GM21619 (cell line): Measurements from ENCODE around the gene CAST.
"Not testable (repeated sequence)": the region's sequence is repeated elsewhere in the genome, so short reads cannot be mapped to it uniquely, and the experiment has no call there.

Source experiments
- ATAC-seq: cut with Tn5 transposase; IDR thresholded peaks from one replicate; pipeline ENCODE4 v1.9.1; 2021; ENCODE audit not compliant: unreplicated experiment

Gene CAST

GRCh38 chr5:96775689-96776088 lies 113.5 kb downstream of the CAST start:
- no peak for ATAC-seq

DNA sequence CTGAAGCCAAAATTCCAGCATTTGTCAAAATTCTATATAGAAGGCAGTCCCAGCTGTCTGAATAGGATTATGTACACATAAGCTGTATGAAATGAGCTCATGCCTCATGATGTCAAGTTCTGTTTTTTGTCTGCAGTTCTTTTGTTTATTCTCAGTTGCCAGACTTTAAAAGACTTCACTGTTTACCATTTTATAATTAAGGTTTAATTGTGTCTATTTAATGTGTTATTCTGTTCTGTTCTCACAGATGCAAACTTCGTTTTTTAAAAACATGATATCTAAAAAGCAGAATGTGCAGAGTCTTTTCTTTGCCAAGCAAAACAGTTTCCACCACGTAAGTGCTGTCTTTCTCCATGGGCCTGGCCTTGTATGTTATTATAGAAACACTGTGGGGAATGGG lies 114.4 kb downstream of the CAST start:
- ATAC-seq = no peak

GRCh38 chr5:96778409-96778808 lies 116.2 kb downstream of the CAST start:
- no peak for ATAC-seq

- ATAC-seq = no peak
These were observed 118.5 kb downstream of the CAST start for GRCh38 chr5:96780626-96781025.

GRCh38 chr5:96781031-96781971 lies 119.1 kb downstream of the CAST start:
- no peak for ATAC-seq

GRCh38 chr5:96783326-96783725 lies 121.2 kb downstream of the CAST start:
- ATAC-seq = no peak

DNA sequence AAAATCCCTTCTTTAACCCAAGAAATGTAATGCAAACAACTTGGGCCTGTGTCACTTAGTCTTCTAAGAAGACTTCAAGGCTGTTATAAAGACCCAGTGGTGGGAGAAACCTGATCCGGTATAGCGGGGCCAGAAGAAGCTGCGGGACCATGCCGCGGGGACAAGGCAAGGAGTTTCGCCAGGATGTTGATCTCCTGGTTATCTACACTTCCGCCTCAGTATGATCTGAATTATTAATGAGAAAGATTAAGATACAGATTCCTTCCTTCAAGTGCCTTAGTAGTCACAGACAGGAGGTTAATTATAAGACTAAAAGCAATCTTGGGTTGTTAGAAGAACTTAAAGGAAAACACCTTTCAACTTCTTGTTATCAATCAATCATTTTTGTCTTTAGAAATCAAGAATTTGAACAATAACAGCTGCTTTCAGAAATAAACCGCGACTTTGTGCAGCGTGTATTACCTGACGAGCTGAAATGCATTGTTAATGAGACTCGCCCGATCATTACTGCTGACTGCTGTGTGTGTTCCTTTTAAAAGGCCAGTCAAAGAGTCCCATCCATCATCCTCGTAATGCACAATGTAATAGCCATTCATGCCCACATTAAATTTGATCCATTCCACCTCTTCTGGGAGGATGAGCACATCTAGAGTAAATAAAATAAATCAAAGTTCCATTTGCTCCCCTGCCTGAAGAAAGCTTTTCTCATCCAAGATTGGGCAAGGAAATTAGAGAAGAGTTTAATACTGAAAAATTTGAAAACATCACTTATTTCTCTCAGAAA lies 123.3 kb downstream of the CAST start:
- no peak for ATAC-seq

DNA sequence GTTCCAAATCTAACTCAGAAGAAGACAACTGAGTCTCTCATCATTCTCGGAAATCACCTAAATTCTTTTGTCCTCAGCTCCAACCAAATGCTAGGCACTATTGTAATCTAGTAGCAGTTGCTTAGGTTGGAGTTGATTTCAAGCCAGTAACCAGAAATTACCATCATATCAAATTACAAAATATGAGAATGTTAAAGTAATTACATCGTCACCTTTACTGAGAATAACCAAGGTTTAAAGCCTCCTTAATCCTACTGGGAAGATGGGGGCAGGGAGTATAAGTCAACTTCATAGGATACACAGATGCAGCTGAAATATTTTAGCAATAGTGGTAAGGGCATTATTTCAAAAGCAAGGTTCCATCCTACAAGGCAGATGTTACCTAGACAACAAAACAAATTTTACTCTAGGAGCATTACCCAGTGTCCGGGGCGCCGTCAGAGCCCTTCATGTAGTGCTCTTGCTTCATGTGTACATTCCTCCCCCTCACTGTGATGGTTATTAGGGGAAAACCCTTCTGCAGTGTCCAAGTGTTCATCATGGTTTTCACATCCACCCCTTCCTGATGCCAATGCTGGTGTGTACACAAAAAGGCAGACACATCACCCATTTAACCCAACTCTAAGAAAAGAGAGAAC lies 126.1 kb downstream of the CAST start:
- no peak for ATAC-seq

- no peak for ATAC-seq
These were observed 127.7 kb downstream of the CAST start for GRCh38 chr5:96789794-96790330.

DNA sequence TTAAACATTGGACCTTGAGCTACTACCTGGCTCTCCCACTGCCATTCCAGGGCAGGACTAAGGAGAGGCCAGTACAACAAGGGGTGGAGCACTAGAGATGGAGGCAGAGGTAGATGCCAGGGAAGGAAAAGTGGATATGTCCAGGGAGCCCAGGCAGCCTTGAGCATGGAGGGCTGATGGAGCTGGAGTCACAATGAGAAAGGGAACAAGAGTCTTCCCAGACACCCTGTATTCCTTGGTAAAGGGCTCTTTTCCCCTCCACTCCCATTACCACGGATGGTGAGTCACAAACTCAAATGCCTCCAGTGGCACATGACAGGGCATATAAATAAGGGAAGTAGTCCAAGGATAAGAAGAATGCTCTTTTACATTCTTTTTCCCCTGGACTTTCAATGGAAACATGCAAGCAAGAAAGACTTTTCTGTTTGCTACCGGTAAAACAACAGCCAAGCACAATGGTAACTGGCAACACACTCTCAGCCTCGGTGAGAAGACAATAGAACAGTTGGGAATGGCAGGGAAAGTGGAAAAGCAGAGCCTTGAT lies 128.9 kb downstream of the CAST start:
- ATAC-seq = no peak

DNA sequence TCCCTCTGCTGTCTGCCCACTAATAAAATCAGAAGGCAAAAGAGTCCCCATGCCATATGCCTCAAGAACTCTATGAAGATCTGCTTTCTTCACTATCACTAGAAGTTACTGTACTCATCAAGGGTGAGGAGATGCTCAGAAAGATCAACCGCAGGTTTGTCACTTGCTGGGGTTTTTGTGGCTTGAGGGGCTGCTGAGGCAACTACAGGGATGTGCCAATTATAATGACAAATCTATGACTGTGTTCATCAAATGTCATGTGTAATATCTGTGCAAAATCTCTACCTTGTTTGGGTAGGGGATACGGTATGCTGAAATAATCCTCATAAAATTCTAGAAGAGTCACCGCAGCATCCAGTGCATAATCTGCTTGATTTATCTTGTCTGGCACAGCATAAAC lies 132.6 kb downstream of the CAST start:
- ATAC-seq = no peak

- no peak for ATAC-seq
These were observed 133.4 kb downstream of the CAST start for GRCh38 chr5:96795626-96796025.

DNA sequence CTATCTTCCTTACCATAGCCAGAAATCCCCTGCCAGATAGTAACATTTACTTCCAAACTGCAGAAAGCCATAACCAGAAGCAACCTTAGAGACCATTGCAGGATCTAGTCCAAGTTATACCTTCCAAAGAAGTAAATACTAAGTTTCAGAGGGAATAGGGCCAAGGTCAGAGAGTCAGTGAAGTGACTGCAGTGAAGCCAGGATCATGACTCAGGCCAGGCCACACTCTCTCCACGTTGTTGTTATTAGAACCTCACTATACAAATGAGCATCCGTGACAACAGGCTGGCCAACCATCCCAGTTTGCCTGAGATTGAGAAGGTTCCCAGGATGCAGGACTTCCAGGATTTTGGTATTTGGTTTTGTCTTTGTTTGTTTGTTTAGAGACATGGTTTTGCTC lies 134.3 kb downstream of the CAST start:
- no peak for ATAC-seq

GRCh38 chr5:96801718-96802117 lies 139.5 kb downstream of the CAST start:
- ATAC-seq = not testable (repeated sequence)

GRCh38 chr5:96807075-96807654 lies 145.0 kb downstream of the CAST start:
- peak; percentile 39 for ATAC-seq

DNA sequence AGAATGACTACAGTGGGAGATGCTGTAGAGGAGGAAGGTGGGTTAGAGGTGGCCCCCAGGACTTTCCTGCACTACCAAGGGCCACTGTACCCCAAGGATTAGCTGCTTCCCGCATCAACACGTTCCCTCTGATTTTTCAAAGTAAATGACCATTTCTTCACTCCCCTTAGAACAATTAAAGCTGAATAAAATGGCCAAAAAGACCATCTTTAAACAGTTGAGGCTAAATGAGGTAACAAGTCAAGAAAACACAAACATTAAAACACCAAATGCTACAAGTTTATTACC lies 146.3 kb downstream of the CAST start:
- no peak for ATAC-seq

- no peak for ATAC-seq
These were observed 146.8 kb downstream of the CAST start for GRCh38 chr5:96808868-96809558.

- no peak for ATAC-seq
These were observed 147.7 kb downstream of the CAST start for GRCh38 chr5:96809921-96810320.

GRCh38 chr5:96812851-96813250 lies 150.7 kb downstream of the CAST start:
- no peak for ATAC-seq

GRCh38 chr5:96814041-96814440 lies 151.9 kb downstream of the CAST start:
- ATAC-seq = no peak
